ENCODE results near the gene CDAN1. TPM values are rescaled to one million over a fixed set of nuclear protein-coding genes. Genes with fewer than 3 reads are reported as not detected.

Gene CDAN1
- total and polyA plus RNA-seq, 2 donors (not counting 3 experiments of a cell fraction or from before 2014, with no cell fraction given): 7.2 to 23.4 TPM

DNA sequence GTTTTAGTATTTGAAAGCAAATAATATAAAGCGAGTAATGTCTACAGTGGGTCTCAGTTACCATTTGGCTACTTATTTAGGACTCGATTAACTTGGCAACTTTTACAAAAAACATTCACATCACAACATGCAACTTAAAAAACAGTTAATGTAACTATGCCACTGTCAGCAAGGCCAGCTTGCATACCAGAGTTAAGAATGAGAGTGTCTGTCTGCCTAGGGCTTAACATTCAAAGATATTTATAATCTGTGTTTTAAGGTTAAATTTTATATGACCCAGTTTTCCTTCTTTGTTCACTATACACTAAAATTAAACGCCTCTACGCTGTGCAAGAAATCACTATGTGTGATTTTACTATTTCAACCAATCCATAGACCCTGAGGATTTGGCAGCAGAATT, 5.2 kb upstream of the CDAN1 start:
- no TSS peak for BruUV-seq (replicated peaks)
- H3K79me2 ChIP-seq (ENCODE audit: control insufficient read depth, insufficient read depth, low read length): no peaks in the 10 kb centered on the region
- no peaks in the 10 kb centered on the region for H3K9me3 ChIP-seq (replicated peaks; ENCODE audit: control insufficient read depth, insufficient read depth, low read length)
- no peak overlapping the region for H3K9ac ChIP-seq (replicated peaks; ENCODE audit: extremely low read depth, insufficient read depth, low read length)
- DNase-seq (ENCODE audit: low read depth, low spot score) (no peak), FAIRE-seq (no peak)
- H2AFZ ChIP-seq (ENCODE audit: low read depth, low read length): no peak overlapping the region
- peaks cover 5% of the 10 kb centered on the region for H3K4me1 ChIP-seq (ENCODE audit: control insufficient read depth, extremely low read depth, insufficient read depth, low read length)
- dilution Hi-C loops (cut with MboI; ENCODE audit: extremely low pct_ligation_motif_present, low sequenced_read_pairs): no loop called here
- TF ChIP-seq MYC (IDR thresholded peaks at IDR 0.05; ENCODE audit: low read depth, low read length): no peak
- no peak for TF ChIP-seq EZH2 (IDR thresholded peaks at IDR 0.05; ENCODE audit: borderline replicate concordance, low read depth, low read length, severe bottlenecking)
- TF ChIP-seq FOS (IDR thresholded peaks at IDR 0.05; ENCODE audit: borderline replicate concordance, insufficient read depth, low read length): no peak
- no peak for TF ChIP-seq GATA2 (IDR thresholded peaks at IDR 0.05; ENCODE audit: insufficient read depth, insufficient read length, low read depth, low read length)
- TF ChIP-seq, protein P1, sequence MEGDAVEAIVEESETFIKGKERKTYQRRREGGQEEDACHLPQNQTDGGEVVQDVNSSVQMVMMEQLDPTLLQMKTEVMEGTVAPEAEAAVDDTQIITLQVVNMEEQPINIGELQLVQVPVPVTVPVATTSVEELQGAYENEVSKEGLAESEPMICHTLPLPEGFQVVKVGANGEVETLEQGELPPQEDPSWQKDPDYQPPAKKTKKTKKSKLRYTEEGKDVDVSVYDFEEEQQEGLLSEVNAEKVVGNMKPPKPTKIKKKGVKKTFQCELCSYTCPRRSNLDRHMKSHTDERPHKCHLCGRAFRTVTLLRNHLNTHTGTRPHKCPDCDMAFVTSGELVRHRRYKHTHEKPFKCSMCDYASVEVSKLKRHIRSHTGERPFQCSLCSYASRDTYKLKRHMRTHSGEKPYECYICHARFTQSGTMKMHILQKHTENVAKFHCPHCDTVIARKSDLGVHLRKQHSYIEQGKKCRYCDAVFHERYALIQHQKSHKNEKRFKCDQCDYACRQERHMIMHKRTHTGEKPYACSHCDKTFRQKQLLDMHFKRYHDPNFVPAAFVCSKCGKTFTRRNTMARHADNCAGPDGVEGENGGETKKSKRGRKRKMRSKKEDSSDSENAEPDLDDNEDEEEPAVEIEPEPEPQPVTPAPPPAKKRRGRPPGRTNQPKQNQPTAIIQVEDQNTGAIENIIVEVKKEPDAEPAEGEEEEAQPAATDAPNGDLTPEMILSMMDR (IDR thresholded peaks at IDR 0.05; ENCODE audit: extremely low read depth in 1 of 2, insufficient read depth in 1 of 2, low read depth in 1 of 2, low read length in 2 of 2): no peak
- no peak for TF ChIP-seq JUN (IDR thresholded peaks at IDR 0.05; ENCODE audit: borderline replicate concordance, insufficient read depth, insufficient read length, low read depth)
- TF ChIP-seq POLR2A (IDR thresholded peaks at IDR 0.05; ENCODE audit: low read depth, low read length): no peak
- CTCF ChIA-PET: no interaction called here
- peaks cover 4% of the 10 kb centered on the region in 2 experiments for H3K36me3 ChIP-seq (ENCODE audit: control insufficient read depth in 2 of 2, extremely low read depth in 1 of 2, insufficient read depth in 2 of 2, low read length in 2 of 2)
- POLR2A ChIA-PET: no interaction called here
- H3K27me3 ChIP-seq (ENCODE audit: control insufficient read depth in 2 of 2, insufficient read depth in 2 of 2, low read length in 2 of 2): no peaks in the 10 kb centered on the region
- H3K4me2 ChIP-seq (ENCODE audit: insufficient read depth, low read length): no peak overlapping the region
- intact Hi-C loops (cut with micrococcal nuclease): no loop called here
- no peaks in the 10 kb centered on the region for H3K9me1 ChIP-seq (replicated peaks; ENCODE audit: control insufficient read depth, extremely low read depth, insufficient read depth, low read length)
- no peak overlapping the region for H3K4me3 ChIP-seq (replicated peaks in 1 of 3; ENCODE audit: insufficient read depth in 1 of 3, low read depth in 1 of 3, low read length in 3 of 3)
- H4K20me1 ChIP-seq (replicated peaks; ENCODE audit: control insufficient read depth, extremely low read depth, insufficient read depth, low read length): no peaks in the 10 kb centered on the region
- no peak overlapping the region for H3K27ac ChIP-seq (ENCODE audit: insufficient read depth, low read depth, low read length)

DNA sequence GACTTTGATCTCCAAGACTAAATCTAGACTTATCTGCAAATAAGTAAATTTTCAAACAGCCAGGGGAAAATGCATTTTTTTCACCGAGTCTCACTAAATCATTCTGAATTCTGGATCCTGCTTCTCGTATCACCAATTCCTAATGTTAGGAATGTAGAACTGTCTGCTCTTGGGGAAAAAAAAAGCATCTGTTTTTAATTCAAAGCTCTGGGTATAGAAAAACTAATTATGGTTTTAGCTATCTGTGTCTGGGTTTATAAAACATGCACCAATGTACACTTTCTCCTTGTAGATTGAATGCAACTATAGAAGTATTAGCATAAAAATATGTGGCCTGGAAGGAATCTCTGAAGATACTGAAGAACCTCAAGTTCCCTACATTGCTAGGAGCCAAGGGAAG, 4.8 kb upstream of the CDAN1 start:
- Histone ChIP-seq H3K4me3 (replicated peaks in 1 of 3; ENCODE audit: insufficient read depth in 1 of 3, low read depth in 1 of 3, low read length in 3 of 3) (no peak overlapping the region), H3K27ac (ENCODE audit: insufficient read depth, low read depth, low read length) (no peak overlapping the region), H3K9me1 (replicated peaks; ENCODE audit: control insufficient read depth, extremely low read depth, insufficient read depth, low read length) (no peaks in the 10 kb centered on the region), H4K20me1 (replicated peaks; ENCODE audit: control insufficient read depth, extremely low read depth, insufficient read depth, low read length) (no peaks in the 10 kb centered on the region), H3K9me3 (replicated peaks; ENCODE audit: control insufficient read depth, insufficient read depth, low read length) (no peaks in the 10 kb centered on the region), H3K4me1 (ENCODE audit: control insufficient read depth, extremely low read depth, insufficient read depth, low read length) (peaks cover 5% of the 10 kb centered on the region), H3K36me3 (ENCODE audit: control insufficient read depth in 2 of 2, extremely low read depth in 1 of 2, insufficient read depth in 2 of 2, low read length in 2 of 2) (peaks cover 4% of the 10 kb centered on the region in 2 experiments), H3K4me2 (ENCODE audit: insufficient read depth, low read length) (no peak overlapping the region), H2AFZ (ENCODE audit: low read depth, low read length) (no peak overlapping the region), H3K27me3 (ENCODE audit: control insufficient read depth in 2 of 2, insufficient read depth in 2 of 2, low read length in 2 of 2) (no peaks in the 10 kb centered on the region), H3K9ac (replicated peaks; ENCODE audit: extremely low read depth, insufficient read depth, low read length) (no peak overlapping the region), H3K79me2 (ENCODE audit: control insufficient read depth, insufficient read depth, low read length) (no peaks in the 10 kb centered on the region)
- intact Hi-C loops (cut with micrococcal nuclease) (no loop called here), dilution Hi-C loops (cut with MboI; ENCODE audit: extremely low pct_ligation_motif_present, low sequenced_read_pairs) (no loop called here)
- POLR2A ChIA-PET: no interaction called here
- DNase-seq (ENCODE audit: low read depth, low spot score) (no peak), FAIRE-seq (no peak)
- TF ChIP-seq POLR2AphosphoS5 (IDR thresholded peaks at IDR 0.05; ENCODE audit: insufficient read depth, low read depth, low read length): no peak
- no peak for TF ChIP-seq JUN (IDR thresholded peaks at IDR 0.05; ENCODE audit: borderline replicate concordance, insufficient read depth, insufficient read length, low read depth)
- TF ChIP-seq EZH2 (IDR thresholded peaks at IDR 0.05; ENCODE audit: borderline replicate concordance, low read depth, low read length, severe bottlenecking): no peak
- no peak for TF ChIP-seq GATA2 (IDR thresholded peaks at IDR 0.05; ENCODE audit: insufficient read depth, insufficient read length, low read depth, low read length)
- no peak for TF ChIP-seq MYC (IDR thresholded peaks at IDR 0.05; ENCODE audit: low read depth, low read length)
- TF ChIP-seq, protein P1 (IDR thresholded peaks at IDR 0.05; ENCODE audit: extremely low read depth in 1 of 2, insufficient read depth in 1 of 2, low read depth in 1 of 2, low read length in 2 of 2): no peak
- no peak for TF ChIP-seq FOS (IDR thresholded peaks at IDR 0.05; ENCODE audit: borderline replicate concordance, insufficient read depth, low read length)
- no peak for TF ChIP-seq POLR2A (IDR thresholded peaks at IDR 0.05; ENCODE audit: low read depth, low read length)
- TF ChIP-seq, protein P2, sequence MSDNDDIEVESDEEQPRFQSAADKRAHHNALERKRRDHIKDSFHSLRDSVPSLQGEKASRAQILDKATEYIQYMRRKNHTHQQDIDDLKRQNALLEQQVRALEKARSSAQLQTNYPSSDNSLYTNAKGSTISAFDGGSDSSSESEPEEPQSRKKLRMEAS (IDR thresholded peaks at IDR 0.05; ENCODE audit: insufficient read depth, insufficient read length): no peak
- no TSS peak for BruUV-seq (replicated peaks)
- CTCF ChIA-PET: no interaction called here
